ENCODE measurements around the gene ADRA2C.

Gene ADRA2C

DNA sequence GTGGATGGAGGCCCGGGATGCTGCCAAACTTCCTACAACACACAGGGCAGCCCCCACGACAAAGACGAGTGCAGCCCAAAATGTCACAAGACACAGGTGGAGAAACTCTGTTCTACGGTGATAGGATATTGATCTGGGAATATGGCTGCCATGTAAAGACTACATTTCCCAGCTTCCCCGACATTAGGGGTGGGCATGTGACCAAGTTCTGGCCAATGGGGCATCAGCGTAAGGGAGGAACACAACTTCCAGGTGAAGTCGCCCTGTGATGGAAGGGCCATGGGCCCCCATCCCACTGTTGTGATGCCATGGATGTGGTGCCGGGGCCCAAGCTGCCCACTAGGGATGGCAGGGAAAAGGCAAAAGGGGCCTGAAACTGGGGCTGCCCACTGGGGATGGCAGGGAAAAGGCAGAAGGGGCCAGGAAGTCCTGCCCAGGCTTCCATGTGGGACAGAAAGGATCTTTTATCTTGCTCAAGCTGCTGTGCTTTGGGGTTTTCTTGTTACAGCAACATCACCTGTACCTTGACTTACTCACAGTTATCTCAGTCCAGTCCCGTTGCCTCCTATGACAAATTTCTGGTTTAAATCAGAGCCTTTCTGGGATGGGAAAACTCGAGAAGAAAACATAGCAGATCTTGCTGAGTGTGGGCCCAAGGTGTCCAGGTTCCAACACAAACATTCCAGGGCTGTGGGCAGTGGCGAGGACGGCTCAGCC lies 9.7 kb upstream of the ADRA2C start:
- no peak for DNase-seq (ENCODE audit: low read depth in 2 of 2, low spot score in 1 of 2)

DNA sequence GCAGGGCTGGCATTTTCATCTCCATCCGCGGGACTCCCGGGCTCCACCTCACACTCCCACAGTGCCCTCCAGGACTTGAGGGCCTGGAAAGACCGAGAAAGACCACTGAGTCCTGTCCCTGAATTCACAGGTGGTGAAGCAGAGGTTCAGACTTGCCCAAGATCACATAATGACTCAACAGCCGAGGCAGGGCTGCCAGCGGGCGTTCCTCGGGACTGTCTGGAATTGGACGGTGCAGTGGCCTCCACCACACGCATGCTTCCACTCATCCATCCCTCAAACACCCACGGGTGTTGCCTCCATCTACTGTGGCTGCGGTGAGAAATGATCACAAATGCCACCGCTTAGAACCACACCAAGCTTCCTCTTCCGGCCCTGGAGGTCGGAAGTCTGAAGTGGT lies 6.9 kb upstream of the ADRA2C start:
- DNase-seq (ENCODE audit: low read depth in 2 of 2, low spot score in 1 of 2): no peak

DNA sequence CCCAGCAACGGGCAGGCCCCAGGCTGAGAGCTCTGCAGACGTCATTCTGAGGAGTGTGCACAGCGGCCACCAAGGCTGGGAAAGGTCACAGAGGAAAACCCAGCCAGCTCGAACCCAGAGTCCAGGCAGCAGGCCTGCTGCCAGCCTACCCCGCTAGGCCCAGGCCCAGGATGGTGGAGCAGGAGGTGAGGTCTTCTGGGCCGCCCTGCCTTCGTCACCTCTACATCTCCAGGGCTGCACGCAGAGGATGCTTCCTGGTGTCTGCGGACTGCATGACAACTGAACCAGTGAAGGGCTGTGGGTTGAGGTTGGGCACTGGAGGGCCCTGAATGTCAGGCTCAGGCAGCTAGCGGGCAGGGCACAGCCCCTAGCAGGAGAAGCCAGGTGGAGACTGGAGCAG lies 5.8 kb upstream of the ADRA2C start:
- no peak for DNase-seq (ENCODE audit: low read depth in 2 of 2, low spot score in 1 of 2)

DNA sequence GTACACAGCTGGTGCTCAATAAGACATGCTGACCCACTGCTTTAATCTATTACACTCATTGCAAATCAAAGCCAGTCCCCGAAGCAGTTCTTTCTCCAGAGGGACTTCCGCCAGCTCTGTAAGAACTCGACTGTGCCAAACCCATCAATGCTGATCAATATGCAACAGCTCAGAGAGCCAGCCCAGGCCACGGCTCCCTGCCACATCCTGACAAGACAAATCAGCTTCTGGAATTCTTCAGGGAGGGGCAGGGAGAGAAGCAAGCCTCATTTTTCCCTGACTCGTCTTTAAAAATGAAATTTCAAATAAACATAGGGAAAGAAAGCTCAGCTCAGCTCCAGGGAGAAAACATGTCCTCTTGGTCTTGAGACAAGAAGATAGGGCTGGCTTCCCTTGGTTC lies 5.3 kb upstream of the ADRA2C start:
- DNase-seq (ENCODE audit: low read depth in 2 of 2, low spot score in 1 of 2): no peak

DNA sequence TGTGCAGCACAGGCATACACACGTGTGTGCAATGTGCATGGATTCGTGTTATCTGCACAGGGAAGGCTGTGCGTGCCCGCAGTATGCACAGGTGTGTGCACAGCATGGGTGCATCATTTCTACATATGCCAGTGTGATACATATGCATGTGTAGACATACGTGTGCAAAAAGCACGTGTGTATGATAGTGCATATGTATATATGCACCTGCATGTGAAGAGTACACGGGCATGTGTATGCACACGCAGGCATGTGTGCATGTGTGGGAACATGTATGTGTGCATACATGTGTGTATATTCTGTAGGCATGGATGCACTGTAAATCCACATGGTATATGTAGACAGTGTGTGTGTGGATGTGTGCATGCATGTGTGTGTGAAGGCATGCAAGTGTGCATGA lies 3.9 kb upstream of the ADRA2C start:
- no peak for DNase-seq (ENCODE audit: low read depth in 2 of 2, low spot score in 1 of 2)

DNA sequence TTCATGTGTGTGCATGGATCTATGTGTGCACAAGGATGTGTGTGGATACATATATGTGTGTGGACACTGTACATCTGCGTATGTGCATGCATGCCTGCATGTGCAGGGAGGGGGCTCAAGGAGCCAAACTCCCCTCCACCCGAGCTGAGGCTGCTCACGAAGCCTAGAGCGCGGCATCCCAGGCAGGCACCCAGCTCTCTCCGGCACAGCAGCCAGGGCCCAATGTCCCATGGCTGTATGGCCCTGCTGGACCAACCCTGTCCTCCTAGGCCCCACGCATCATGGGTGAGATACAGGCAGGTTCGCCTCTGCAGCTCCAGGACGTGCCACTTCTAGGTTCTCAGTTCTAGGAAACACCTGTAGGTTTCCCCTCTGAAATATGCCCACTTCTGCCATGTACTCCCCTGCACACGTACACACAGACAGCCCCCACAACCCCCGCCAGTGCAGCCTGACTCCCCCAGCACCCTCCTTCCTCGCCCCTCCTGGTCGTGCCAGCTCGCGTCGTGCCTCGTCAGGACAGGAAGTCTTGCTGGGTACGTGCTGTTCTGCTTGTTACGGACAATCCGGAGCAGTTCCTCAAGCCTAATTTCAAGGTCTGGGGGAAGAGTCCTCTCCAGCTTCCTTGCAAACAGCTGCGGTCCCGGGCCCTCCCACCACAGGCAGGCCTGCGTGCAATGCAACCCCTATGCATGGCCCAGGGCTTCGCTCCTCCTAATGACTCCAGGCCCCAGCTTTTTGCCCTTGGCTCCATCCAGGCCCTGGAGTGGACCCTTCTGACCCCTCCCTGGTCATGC lies 3.2 kb upstream of the ADRA2C start:
- no peak for DNase-seq (ENCODE audit: low read depth in 2 of 2, low spot score in 1 of 2)

DNA sequence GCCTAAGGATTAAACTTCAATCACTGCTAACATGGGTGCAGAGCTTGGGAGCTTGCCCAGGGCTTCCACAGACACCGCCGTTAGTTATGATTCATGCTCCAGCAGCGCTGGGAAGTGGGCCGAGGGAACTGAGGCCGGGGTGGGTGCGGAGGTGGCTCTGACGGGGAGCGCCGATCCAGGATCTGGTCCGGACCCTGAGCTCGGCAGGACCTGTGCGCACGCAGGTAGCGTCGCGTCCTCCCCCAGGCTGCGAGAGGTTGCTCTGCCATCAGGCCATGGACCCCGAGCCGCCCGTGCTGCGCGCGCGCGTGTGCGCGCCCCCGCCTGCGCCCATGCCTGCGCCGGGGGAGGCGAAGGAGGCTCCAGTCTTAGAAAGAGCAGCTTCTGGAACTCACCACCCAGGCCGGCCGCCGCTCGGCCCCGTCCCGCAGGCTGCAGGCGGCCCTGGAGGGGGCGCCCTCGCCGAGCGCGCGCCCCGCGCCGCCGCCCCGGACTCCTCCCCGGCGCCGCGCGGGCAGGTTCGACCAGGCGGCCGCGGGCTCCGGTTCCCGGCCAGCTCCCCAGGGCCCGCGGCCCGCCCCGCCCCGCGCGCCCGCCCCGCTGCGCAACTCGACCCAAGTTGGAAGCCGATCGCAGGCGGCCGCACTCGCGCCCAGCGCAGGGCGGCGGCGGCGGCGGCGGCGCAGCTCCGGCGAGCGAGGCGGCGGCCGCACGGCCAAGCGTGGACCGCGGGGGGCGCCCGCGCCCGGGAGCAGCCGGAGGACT lies 732 bp upstream of the ADRA2C start:
- DNase-seq (ENCODE audit: low read depth in 2 of 2, low spot score in 1 of 2): no peak

DNA sequence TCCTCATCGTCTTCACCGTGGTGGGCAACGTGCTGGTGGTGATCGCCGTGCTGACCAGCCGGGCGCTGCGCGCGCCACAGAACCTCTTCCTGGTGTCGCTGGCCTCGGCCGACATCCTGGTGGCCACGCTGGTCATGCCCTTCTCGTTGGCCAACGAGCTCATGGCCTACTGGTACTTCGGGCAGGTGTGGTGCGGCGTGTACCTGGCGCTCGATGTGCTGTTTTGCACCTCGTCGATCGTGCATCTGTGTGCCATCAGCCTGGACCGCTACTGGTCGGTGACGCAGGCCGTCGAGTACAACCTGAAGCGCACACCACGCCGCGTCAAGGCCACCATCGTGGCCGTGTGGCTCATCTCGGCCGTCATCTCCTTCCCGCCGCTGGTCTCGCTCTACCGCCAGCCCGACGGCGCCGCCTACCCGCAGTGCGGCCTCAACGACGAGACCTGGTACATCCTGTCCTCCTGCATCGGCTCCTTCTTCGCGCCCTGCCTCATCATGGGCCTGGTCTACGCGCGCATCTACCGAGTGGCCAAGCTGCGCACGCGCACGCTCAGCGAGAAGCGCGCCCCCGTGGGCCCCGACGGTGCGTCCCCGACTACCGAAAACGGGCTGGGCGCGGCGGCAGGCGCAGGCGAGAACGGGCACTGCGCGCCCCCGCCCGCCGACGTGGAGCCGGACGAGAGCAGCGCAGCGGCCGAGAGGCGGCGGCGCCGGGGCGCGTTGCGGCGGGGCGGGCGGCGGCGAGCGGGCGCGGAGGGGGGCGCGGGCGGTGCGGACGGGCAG lies 792 bp downstream of the ADRA2C start:
- DNase-seq (ENCODE audit: low read depth in 2 of 2, low spot score in 1 of 2): no peak

DNA sequence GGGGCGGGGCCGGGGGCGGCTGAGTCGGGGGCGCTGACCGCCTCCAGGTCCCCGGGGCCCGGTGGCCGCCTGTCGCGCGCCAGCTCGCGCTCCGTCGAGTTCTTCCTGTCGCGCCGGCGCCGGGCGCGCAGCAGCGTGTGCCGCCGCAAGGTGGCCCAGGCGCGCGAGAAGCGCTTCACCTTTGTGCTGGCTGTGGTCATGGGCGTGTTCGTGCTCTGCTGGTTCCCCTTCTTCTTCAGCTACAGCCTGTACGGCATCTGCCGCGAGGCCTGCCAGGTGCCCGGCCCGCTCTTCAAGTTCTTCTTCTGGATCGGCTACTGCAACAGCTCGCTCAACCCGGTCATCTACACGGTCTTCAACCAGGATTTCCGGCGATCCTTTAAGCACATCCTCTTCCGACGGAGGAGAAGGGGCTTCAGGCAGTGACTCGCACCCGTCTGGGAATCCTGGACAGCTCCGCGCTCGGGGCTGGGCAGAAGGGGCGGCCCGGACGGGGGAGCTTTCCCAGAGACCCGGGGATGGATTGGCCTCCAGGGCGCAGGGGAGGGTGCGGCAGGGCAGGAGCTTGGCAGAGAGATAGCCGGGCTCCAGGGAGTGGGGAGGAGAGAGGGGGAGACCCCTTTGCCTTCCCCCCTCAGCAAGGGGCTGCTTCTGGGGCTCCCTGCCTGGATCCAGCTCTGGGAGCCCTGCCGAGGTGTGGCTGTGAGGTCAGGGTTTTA lies 1.5 kb downstream of the ADRA2C start:
- DNase-seq (ENCODE audit: low read depth in 2 of 2, low spot score in 1 of 2): no peak

DNA sequence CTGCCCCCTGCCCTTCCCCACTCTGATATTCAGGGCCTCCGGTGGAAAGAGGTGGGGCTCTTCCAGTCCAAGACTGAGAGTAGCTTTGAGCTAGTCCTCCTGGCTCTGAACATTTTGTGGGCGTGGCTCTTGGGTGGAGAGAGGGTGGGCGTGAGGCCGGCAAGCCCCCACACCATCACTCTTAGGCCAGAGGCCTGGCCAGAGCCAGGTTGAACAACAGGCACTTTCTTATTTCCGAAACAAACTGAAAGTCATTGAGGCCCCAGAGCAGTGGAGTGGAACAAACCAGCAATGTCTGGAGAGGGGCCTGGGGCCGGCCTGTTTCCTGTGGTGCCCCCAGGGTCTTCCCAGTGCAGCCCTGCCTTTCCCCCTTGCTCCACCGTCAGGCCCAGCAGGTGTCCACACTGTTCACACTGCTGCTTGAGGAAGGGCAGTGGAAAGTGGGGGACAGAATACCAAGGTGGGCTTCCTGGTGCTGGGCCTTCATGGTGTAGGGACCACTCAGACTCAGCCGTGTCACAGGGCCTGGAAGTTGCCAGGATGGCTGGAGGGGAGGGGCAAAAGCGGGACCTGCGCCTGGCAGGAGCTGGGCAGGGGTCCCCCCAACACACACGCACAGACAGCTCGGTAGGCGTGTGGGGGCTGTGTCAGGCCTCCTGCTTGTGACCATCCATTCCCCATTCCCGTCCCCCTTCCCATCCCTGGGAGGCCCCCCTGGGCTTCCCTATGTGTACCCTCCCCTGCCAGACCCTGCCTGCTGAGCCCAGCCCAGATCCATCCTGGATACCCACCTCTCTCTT lies 2.9 kb downstream of the ADRA2C start:
- no peak for DNase-seq (ENCODE audit: low read depth in 2 of 2, low spot score in 1 of 2)

DNA sequence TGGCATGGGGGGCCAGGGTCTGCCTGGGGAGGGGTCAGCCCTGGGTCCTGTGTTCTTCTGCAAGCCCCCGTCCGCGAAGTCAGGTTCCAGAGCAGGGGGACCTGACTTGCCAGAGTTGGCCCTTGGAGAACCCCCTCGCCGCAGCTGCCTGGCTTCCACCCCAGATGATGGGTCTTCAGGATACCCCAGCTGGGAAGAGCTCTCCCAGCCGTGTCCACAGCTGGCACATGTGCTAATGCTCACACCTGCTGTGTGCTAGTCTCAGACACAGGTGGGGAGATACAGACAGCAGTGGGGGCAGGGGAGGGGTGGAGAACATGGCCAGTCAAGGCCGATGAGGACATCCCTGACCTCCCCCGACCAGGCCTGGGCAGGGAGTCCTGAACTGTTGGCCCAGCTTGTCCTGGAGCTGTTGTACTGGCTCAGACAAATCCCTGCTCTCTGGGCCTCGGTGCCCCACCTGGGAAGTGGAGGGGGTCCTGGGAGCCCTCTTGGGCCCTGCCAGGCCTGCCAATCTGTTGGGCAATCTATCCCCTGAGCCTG lies 3.5 kb downstream of the ADRA2C start:
- DNase-seq (ENCODE audit: low read depth in 2 of 2, low spot score in 1 of 2): no peak

DNA sequence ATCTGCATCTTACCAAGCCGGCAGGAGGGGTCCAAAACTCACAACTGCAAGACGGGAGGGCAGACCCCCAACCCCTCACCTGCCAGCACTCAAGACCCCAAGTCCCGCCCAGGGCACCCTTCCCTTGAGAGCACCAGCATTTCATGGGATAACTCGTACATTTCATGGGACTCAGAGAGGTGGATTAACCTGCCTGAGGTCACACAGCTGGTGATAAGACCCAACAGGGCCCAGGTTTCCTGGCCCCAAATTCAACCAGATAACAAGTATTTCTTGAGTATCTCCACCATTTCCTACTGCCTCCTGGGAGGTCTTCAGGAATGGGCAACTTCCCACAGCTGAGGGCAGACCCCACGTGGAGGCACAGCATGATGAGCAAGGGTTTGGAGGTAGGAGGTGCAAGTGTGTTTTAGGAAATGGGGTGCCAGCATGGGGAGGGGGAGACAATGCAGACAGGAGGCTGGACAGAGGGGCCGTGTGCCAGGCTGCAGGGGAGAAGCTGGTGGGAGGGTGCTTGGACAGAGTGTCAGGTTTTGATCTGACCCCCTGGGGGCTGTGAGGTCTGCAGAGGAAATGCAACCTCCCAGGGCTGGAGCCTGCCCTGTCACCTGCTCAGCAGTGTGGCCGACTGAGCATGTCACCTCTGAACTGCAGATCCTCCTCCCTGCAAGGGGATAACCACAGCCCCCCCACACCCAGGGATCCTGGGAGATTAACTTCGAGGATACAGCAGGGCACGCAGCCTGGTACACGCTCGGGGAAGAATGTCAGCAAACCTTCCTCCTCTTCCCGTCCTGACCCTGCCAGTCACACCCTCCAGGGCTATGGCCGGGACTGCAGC lies 4.4 kb downstream of the ADRA2C start:
- DNase-seq (ENCODE audit: low read depth in 2 of 2, low spot score in 1 of 2): no peak

DNA sequence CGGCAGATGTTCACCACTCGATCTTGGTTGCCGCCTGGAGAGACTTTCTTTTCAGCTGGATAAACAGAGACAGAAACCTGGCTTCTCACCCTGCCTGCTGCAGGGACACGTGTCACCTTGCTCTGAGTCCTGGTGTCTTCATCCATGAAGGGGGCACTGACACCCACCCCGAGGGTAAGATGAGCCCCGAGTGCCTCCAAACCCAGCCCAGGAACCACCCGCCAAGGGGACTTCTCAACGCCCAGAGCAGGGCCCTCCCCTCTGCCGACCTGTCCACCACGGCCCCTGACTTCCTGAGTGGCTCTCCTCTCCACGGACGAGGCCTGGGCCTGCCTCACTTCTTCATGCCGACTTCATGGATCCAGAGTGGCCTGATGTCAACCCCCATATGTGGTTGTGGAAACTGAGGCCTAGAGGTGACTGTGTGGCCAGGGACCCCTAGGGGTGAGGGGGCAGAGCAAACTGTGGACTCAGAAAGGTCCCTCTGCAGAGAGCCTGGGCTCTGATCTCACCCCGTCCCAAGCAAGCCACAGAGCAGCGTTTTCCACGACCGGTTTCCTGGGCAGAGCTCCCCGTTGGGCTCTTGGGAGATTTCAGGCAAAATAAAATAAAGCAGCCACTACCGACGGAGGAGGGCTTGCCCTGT lies 5.1 kb downstream of the ADRA2C start:
- DNase-seq (ENCODE audit: low read depth in 2 of 2, low spot score in 1 of 2): no peak

DNA sequence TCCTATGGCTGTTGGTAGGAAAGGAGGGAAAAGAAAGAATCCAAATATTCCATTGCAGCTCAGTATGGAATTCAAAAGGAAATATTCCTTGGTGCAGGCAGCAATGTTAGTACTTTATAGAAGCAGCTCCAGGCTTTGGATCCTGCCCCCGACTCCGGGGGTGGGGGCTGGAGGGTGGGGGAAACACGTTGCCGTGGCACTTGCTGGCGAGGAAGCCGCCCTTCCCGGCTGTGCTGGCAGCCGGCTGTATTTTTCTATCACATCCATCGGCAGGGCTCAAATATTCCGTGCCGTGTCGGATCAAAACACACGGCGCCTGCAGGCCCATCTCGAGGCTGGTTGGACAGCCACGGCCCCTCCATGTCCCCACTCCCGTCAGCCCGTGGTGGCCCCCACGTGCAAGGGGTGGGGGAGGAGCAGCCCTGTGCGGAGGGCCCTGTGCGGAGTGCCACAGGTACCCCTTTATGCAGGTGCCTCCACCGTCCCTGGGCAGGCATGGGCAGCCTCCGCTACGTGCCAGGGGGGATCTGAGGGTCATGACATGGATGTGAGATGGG lies 5.8 kb downstream of the ADRA2C start:
- DNase-seq (ENCODE audit: low read depth in 2 of 2, low spot score in 1 of 2): no peak

DNA sequence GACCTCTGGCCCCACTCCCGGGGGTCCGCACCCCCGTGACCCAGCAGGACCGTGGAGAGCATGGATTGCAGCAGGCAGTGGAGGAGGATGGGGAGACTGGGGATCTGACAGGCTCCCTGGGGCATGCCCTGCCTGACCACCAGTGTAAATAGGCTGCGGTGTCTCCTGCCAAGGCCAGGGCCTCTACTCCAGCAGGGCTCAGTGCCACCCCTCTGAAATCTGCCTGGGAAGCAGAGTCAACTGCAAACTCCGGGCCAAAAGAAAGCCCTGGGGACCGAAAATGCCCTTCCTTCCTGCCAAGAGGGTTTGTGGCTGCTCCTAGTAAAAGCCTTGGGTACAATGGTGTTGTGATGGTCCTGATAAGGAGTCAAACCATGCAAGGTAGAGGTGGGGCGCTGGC lies 6.4 kb downstream of the ADRA2C start:
- DNase-seq (ENCODE audit: low read depth in 2 of 2, low spot score in 1 of 2): no peak

DNA sequence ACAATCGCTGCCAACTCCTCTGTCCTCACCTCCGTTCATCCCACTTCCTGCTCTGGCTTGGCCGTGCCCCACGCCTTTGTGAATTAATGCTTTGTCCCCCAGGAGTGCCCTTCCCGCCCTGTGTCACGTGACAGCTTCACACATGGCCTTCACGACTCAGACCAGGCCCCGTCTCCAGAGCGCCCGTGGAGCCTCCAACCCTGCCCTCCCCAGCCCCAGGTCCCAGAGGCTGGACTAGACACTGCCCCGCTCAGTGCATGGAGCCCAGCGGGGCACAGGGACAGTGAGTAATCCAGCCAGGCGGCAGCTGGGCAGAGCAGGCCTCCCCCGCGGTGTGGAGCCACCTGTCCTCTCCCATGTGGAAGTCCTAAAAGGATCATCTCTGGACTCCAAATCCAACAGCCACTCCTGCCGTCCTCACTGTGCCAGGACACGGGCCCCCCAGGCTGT lies 7.4 kb downstream of the ADRA2C start:
- no peak for DNase-seq (ENCODE audit: low read depth in 2 of 2, low spot score in 1 of 2)

DNA sequence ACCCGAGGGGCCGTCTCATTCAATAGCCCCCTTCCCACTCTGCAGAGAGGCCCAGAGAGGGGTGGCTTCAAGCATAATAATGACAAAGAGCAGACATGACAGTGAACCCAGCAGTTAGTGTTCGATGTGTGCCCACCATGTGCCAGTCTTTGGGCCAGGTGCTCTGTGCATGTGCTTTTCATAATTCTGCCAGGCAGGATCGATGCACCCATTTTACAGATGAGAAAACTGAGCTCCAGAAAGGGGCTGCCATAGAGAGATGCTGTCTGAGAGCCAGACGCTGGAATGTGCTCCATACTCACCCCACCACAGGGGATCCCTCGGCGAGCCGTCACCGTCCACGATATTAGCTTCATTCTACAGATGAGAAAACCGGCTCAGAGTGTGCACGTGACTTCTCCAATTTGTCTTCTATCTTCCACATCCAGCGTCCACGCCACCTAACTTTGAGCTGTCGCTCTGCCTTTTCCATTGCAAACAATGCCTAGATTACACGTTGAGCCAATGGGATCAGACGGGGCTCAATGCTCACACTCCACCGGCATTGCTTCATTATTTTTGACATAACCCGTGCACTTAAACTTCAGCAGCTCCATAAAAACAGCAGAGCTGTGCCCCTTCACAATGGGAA lies 8.2 kb downstream of the ADRA2C start:
- DNase-seq (ENCODE audit: low read depth in 2 of 2, low spot score in 1 of 2): no peak
